H1 (cell line): Measurements from ENCODE around the gene RALGAPA1. TPM values are rescaled to one million over a fixed set of nuclear protein-coding genes. Genes with fewer than 3 reads are reported as not detected.

Source experiments
- CHD7 ChIP-seq: fragments of 300-600 bp; sonication (generic); IDR thresholded peaks from 2 replicates; pipeline ENCODE4 v1.7.1; 2012; ENCODE audit warnings: low read length, moderate library complexity, mild to moderate bottlenecking, inconsistent platforms; ENCODE audit not compliant: insufficient replicate concordance
- GABPA ChIP-seq: IDR thresholded peaks from 2 replicates; pipeline ENCODE4 v1.6.1; 2011; ENCODE audit warnings: mild to moderate bottlenecking, low read length, moderate library complexity, borderline replicate concordance; ENCODE audit not compliant: insufficient read depth
- JUND ChIP-seq: IDR thresholded peaks from 2 replicates; pipeline ENCODE4 v1.6.1; 2011; ENCODE audit warnings: mild to moderate bottlenecking, improper control_type of control experiment, low read length
- MAFK ChIP-seq: IDR thresholded peaks from 2 replicates; pipeline ENCODE4 v1.6.1; 2012; ENCODE audit warnings: low read depth, mild to moderate bottlenecking, improper control_type of control experiment, low read length
- MAX ChIP-seq: IDR thresholded peaks from 2 replicates; pipeline ENCODE4 v1.6.1; 2012; ENCODE audit warnings: inconsistent platforms
- PHF8 ChIP-seq: fragments of 200-600 bp; sonication (generic); conservative IDR thresholded peaks from 2 replicates; pipeline ENCODE4 v1.7.1; 2012; ENCODE audit warnings: low read depth, mild to moderate bottlenecking, inconsistent platforms, low read length, moderate library complexity
- RFX5 ChIP-seq: IDR thresholded peaks from 2 replicates; pipeline ENCODE4 v1.6.1; 2011; ENCODE audit warnings: low read depth, low read length, improper control_type of control experiment, borderline replicate concordance
- RXRA ChIP-seq: IDR thresholded peaks from 2 replicates; pipeline ENCODE4 v1.6.1; 2011; ENCODE audit warnings: low read depth, mild to moderate bottlenecking, low read length, moderate library complexity; ENCODE audit not compliant: insufficient read depth
- SIN3A ChIP-seq, 2 experiments: IDR thresholded peaks in 1 of 2; conservative IDR thresholded peaks in 1 of 2; 2 replicates each; pipeline ENCODE4 v1.6.1; 2011 to 2012; ENCODE audit warnings: low read length in 2 of 2, improper control_type of control experiment in 1 of 2, low read depth in 1 of 2, mild to moderate bottlenecking in 1 of 2
- SP4 ChIP-seq: IDR thresholded peaks from 2 replicates; pipeline ENCODE4 v1.6.1; 2012; ENCODE audit warnings: low read length, inconsistent platforms
- SRF ChIP-seq: IDR thresholded peaks from 2 replicates; pipeline ENCODE4 v1.6.1; 2011; ENCODE audit warnings: mild to moderate bottlenecking, low read depth, low read length, moderate library complexity
- TBP ChIP-seq: IDR thresholded peaks from 2 replicates; pipeline ENCODE4 v1.6.1; 2011; ENCODE audit warnings: low read depth, low read length, improper control_type of control experiment
- polyA plus RNA-seq, 7 experiments: library from polyadenylated mRNA; depleted of rRNA in 3 of 7; stranded (reverse) in 5 of 7; unstranded in 2 of 7; fragments of >200 nt in 5 of 7; fragments of 200-250 nt in 2 of 7; gene quantifications; 1 replicate in 5 of 7; 2 replicates in 1 of 7; 4 replicates in 1 of 7; pipeline versions ENCODE4 v1.2.1 to v1.2.3, GENCODE V29; 2011 to 2013; ENCODE audit warnings: missing spikeins in 2 of 7, mixed read lengths in 2 of 7
- total RNA-seq: library from RNA; stranded (reverse); fragmentation: NEBNext Ultra II Directional; extraction: Animal tissue kit (Norgen Biotek cat#: 25700); gene quantifications from 2 replicates; pipeline ENCODE4 v1.2.1, GENCODE V29; 2021

RALGAPA1 gene
- total and polyA plus RNA-seq, 2 of the 8 experiments (the other 6 are each of a cell fraction or from before 2014, with no cell fraction given): 4.2 to 26.7 TPM

- no peak for TF ChIP-seq CHD7
- TF ChIP-seq MAFK: no peak
- TF ChIP-seq JUND: no peak
- TF ChIP-seq GABPA: no peak
- no peak for TF ChIP-seq SRF
- TF ChIP-seq RFX5: no peak
- no peak for TF ChIP-seq PHF8
- TF ChIP-seq MAX: no peak
- no peak for TF ChIP-seq SIN3A (conservative IDR thresholded peaks at IDR 0.05 in 1 of 2, IDR thresholded peaks at IDR 0.05 in 1 of 2; ENCODE audit: low read depth in 1 of 2, low read length in 2 of 2)
- TF ChIP-seq TBP: no peak
- no peak for TF ChIP-seq SP4
- TF ChIP-seq RXRA: no peak
Observed at GRCh38 chr14:35525695-35526094, 283.4 kb downstream of the RALGAPA1 start (continued).
